ENCODE measurements around the gene CNTNAP5. TPM values are rescaled to one million over a fixed set of nuclear protein-coding genes. Genes with fewer than 3 reads are reported as not detected.

Gene CNTNAP5
- total and polyA plus RNA-seq, 2 of the 13 experiments (the other 11 are each of a cell fraction or from before 2014, with no cell fraction given): not detected

- TF ChIP-seq ZNF710 (CRISPR knock-in tag; IDR thresholded peaks at IDR 0.05; ENCODE audit: borderline replicate concordance) (0 out of 2 replicates have a peak, but pooled peaks have one; percentile 17), FOXA3 (CRISPR knock-in tag; IDR thresholded peaks at IDR 0.05) (peak; percentile 52), AHDC1 (CRISPR knock-in tag; IDR thresholded peaks at IDR 0.05; ENCODE audit: borderline replicate concordance) (0 out of 2 replicates have a peak, but pooled peaks have one; percentile 40), ZNF317 (CRISPR knock-in tag; IDR thresholded peaks at IDR 0.05) (peak; percentile 62; the same call in 1 of the 2 replicates), ZBTB4 (CRISPR knock-in tag; IDR thresholded peaks at IDR 0.05; ENCODE audit: borderline replicate concordance) (no peak), SOX5 (CRISPR knock-in tag; IDR thresholded peaks at IDR 0.05; ENCODE audit: borderline replicate concordance) (peak; percentile 46; the same call in 1 of the 2 replicates), FOXA1 (IDR thresholded peaks at IDR 0.05) (no peak), FOXA1 (CRISPR knock-in tag; IDR thresholded peaks at IDR 0.05) (0 out of 2 replicates have a peak, but pooled peaks have one; percentile 31), FOXP1 (IDR thresholded peaks at IDR 0.05) (no peak), FOXP1 (CRISPR knock-in tag; IDR thresholded peaks at IDR 0.05) (peak; percentile 36; the same call in 1 of the 2 replicates), ISL2 (CRISPR knock-in tag; IDR thresholded peaks at IDR 0.05) (peak; percentile 74; the same call in 1 of the 2 replicates), ARID5B (CRISPR knock-in tag; IDR thresholded peaks at IDR 0.05) (peak; percentile 39; the same call in 1 of the 2 replicates), SOX13 (IDR thresholded peaks at IDR 0.05) (no peak), SOX13 (CRISPR knock-in tag; conservative IDR thresholded peaks at IDR 0.05 in 1 of 2, IDR thresholded peaks at IDR 0.05 in 1 of 2) (peak in 1 of 2 experiments; percentile 73; a peak in 1 of 4 replicates)
Observed at GRCh38 chr2:124572934-124573634, 548.0 kb downstream of the CNTNAP5 start (continued).
